Right hindlimb (tissue), 1 donor: ENCODE data around the gene GALNT2.
A peak's percentile ranks its signal among the peaks of the same experiment; 100 is the strongest.

Experiments used
- DNase-seq: peaks from one replicate; pipeline ENCODE4 v3.0.0-alpha.2; 2018

GALNT2 gene

GRCh38 chr1:230248016-230248888 is 181.2 kb downstream of the GALNT2 start:
- no peak for DNase-seq

- no peak for DNase-seq
Observed at GRCh38 chr1:230248889-230249270, 181.8 kb downstream of the GALNT2 start.

GRCh38 chr1:230249695-230250480 is 182.8 kb downstream of the GALNT2 start:
- DNase-seq, result no peak

GRCh38 chr1:230250666-230251065 is 183.6 kb downstream of the GALNT2 start:
- DNase-seq, result no peak

GRCh38 chr1:230251644-230252191 is 184.7 kb downstream of the GALNT2 start:
- DNase-seq, result no peak

GRCh38 chr1:230253150-230253549 is 186.1 kb downstream of the GALNT2 start:
- no peak for DNase-seq

GRCh38 chr1:230254265-230254664 is 187.2 kb downstream of the GALNT2 start:
- DNase-seq, result no peak

GRCh38 chr1:230255116-230255515 is 188.1 kb downstream of the GALNT2 start:
- no peak for DNase-seq

GRCh38 chr1:230255991-230256390 is 189.0 kb downstream of the GALNT2 start:
- no peak for DNase-seq

- DNase-seq, result no peak
Observed at GRCh38 chr1:230256896-230257295, 189.9 kb downstream of the GALNT2 start.

GRCh38 chr1:230259621-230260020 is 192.6 kb downstream of the GALNT2 start:
- no peak for DNase-seq

GRCh38 chr1:230260831-230261230 is 193.8 kb downstream of the GALNT2 start:
- DNase-seq, result no peak

- no peak for DNase-seq
Observed at GRCh38 chr1:230261928-230262650, 195.1 kb downstream of the GALNT2 start.

- DNase-seq, result no peak
Observed at GRCh38 chr1:230262867-230263567, 196.0 kb downstream of the GALNT2 start.

- no peak for DNase-seq
Observed at GRCh38 chr1:230263568-230264195, 196.6 kb downstream of the GALNT2 start.

- DNase-seq, result no peak
Observed at GRCh38 chr1:230264342-230264741, 197.3 kb downstream of the GALNT2 start.

- no peak for DNase-seq
Observed at GRCh38 chr1:230265200-230266115, 198.4 kb downstream of the GALNT2 start.

- DNase-seq, result no peak
Observed at GRCh38 chr1:230266456-230266855, 199.4 kb downstream of the GALNT2 start.

GRCh38 chr1:230267338-230268065 is 200.5 kb downstream of the GALNT2 start:
- DNase-seq, result peak; percentile 12
